ENCODE measurements around the gene ABHD17C.

Gene ABHD17C

DNA sequence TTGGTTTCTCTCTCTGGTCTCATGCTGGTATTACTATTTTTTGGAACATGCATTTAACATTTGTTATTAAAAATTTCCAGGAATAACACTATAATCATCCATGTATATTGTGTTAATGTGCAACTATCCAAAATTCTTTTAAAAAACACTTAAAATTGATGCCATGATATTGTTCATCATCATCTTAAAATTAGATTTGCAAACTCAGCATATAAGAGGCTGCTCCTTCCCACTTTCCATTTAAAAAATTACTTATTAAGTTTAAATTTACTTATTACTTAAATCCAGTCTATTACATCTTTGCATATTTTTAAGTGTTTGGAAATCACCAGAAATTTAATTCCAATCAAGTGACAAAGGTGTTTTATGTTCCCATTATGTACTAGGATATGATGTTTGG, 5.8 kb upstream of the ABHD17C start:
- DNase-seq (ENCODE audit: low read depth, low spot score): no peak

- DNase-seq (ENCODE audit: low read depth, low spot score): peak; percentile 67
Measured at GRCh38 chr15:80689716-80690115, 5.4 kb upstream of the ABHD17C start.

- no peak for DNase-seq (ENCODE audit: low read depth, low spot score)
Measured at GRCh38 chr15:80691575-80691974, 3.5 kb upstream of the ABHD17C start.

- no peak for DNase-seq (ENCODE audit: low read depth, low spot score)
Measured at GRCh38 chr15:80693682-80694610, 1.2 kb upstream of the ABHD17C start.

DNA sequence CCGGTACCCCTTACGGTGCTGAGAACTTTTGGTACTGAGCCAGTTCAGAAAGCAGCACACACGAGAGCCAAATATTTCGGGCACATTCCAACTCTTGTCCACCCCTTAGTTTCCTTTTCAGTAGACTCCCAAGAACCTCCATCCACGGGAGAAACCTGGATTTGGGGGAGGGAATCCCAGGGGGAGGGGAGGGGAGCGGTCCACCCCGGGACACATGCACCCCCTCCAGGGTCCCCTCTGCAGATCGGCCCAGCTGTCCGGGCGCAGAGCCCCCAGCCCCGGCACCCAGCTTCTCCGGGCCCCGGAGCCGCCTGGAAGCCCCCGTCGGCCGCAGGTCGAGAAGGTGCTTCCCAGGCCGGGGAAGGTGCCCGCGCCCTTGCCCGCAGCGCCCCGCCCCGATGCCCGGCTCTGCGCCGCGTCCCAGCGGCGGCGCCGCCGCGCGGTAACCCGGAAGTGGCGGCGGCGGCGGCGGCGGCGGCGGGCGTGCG, 455 bp upstream of the ABHD17C start:
- peak; percentile 62 for DNase-seq (ENCODE audit: low read depth, low spot score)

- peak; percentile 42 for DNase-seq (ENCODE audit: low read depth, low spot score)
Measured at GRCh38 chr15:80695911-80696661, 976 bp downstream of the ABHD17C start.

- no peak for DNase-seq (ENCODE audit: low read depth, low spot score)
Measured at GRCh38 chr15:80697075-80697685, 2.1 kb downstream of the ABHD17C start.

GRCh38 chr15:80698676-80699075, 3.6 kb downstream of the ABHD17C start:
- DNase-seq (ENCODE audit: low read depth, low spot score): peak; percentile 5

- DNase-seq (ENCODE audit: low read depth, low spot score): peak; percentile 9
Measured at GRCh38 chr15:80699981-80700380, 4.9 kb downstream of the ABHD17C start.

DNA sequence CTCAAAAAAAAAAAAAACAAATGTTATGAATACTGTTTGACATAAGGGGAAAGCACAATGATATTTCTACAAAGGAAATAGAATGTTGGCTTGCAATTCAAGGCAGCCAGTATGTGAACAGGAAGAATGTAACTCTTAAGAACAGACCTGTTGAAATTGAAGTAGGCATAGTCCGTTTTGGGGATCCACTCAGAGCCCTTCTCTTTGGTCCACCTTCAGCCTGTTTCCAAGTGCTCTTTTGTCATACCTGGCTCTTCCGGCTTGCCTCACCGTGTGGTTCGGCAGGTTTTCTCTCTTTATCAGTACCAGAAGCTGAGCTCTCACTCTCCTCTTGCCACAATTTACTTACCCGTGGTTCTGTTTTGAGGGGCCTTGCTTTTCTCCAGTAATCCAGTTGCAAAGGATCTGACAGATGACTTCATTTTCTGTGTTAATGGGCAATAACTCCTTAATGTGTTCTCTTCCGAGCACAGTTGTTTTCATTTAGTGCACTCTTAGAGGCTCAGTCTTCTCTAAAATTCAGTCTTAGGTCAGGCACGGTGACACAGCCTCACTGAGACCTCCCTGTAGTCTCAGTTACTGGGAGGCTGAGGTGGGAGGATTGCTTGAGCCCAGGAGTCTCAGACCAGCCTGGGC, 6.7 kb downstream of the ABHD17C start:
- no peak for DNase-seq (ENCODE audit: low read depth, low spot score)

DNA sequence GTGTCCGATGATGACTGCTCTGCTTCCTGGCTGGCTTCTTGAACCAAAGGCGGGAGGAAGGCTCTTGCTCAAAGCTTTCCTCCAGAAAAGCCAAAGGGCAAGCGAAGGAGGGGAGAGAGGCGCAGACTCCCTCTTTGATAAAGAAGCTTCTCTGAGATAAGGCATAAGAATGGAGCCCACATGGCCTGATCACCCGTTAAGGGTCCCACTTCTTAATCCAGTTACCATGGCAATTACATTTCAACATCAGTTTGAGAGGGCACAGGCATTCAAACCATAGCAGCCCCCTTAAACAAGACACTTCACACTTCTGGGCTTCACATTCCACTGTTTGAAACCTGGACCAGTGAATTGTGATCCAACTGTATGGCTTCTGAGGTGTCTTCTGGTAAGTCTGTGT, 8.0 kb downstream of the ABHD17C start:
- no peak for DNase-seq (ENCODE audit: low read depth, low spot score)

- DNase-seq (ENCODE audit: low read depth, low spot score): peak; percentile 23
Measured at GRCh38 chr15:80703965-80704364, 8.9 kb downstream of the ABHD17C start.

- no peak for DNase-seq (ENCODE audit: low read depth, low spot score)
Measured at GRCh38 chr15:80706161-80706560, 11.1 kb downstream of the ABHD17C start.

- no peak for DNase-seq (ENCODE audit: low read depth, low spot score)
Measured at GRCh38 chr15:80709542-80709941, 14.4 kb downstream of the ABHD17C start.

DNA sequence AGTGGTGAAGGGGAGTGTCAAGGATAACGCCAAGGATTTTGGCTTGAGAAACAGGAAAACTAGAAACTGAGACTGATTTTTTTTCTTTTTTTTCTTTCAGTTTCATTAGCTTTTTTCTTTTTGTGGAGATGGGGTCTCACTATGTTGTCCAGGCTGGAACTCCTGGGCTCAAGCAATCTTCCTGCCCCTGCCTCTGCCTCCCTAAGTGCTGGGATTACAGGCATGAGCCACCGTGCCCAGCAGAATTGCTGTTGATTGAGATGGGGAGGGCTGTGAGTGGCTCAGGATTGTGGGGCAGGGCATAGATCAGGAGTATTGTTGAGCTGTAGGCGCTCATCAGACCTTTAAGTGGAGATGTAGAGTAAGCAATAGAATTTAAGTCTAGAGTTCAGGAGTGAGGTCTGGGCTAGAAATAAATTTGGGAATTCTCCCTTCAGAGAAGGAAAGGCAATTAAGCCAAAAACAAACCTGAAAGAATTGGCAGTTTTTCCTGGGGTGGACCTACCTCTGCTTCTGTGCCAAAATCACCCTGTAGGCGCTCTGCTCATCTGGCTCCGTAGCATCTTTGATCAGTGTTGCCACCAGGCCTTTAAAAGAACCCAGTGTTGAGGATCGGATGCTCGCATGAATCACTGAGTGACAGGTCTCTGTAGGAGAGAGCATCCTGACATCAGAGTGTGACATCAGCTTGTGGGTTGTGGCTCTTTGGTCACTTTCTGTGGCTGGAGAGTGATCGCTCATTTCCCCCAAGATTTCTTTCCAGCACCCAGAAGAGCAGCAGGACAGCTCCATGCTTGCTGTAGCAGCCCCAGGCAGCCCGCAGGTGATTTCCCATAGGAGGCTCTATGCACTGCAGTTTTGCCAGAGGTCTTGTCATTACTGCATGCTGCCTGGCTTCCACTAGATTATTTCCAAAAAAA, 15.8 kb downstream of the ABHD17C start:
- DNase-seq (ENCODE audit: low read depth, low spot score): peak; percentile 53

DNA sequence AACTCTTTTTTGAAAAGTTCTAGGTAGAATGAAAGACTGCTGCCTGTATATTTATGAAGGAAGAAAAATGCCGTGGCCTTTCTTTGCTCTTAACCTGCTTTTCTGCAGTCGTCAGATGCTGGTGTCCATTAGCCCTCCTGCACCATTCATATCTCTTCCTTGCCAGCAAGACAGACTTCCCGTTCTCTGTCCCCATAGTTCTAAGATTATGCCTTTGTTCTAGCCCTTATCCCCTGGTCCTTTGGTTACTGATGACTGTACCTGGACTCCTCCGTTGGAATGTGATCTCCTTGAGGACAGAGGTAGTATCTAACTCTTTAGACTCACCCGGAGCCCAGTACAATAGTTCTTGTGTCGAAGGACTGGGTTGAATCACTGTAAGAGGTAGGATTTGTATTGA, 16.8 kb downstream of the ABHD17C start:
- DNase-seq (ENCODE audit: low read depth, low spot score): no peak

DNA sequence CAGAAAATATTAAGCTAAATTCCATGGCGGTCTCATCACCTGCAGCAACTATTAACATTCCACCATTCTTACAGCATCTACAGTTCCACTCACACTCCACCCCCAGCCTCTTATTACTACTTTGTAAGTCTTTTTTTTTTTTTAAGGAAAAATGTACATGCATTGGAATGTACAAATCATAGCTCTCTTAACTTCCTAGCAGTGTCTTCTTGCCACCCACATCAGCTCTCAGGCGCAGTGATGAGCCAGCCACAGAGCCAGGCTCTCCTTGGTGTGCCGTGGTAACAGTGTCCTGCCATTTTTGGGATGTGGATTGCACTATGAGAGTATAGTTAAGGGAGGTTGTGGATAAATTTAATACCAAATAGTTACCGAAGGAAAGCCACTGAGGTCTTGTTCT, 17.8 kb downstream of the ABHD17C start:
- no peak for DNase-seq (ENCODE audit: low read depth, low spot score)

GRCh38 chr15:80721476-80721875, 26.4 kb downstream of the ABHD17C start:
- no peak for DNase-seq (ENCODE audit: low read depth, low spot score)

DNA sequence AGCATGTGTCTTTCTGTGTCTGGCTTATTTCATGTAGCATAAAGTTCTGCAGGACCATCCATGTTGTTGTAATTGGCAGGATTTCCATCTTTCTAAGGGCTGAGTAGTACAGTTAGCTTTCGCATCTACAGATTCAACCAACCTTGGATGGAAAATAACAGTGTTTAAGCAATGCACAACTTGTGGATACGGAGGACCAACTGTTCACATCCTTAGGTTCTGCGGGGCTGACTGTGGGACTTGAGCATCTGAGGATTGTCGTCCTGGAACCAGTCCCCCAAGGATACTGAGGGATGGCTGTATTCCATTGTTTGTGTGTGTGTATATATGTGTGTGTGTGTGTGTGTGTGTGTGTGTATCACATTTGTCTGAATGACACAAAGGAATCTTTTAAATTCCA, 27.7 kb downstream of the ABHD17C start:
- no peak for DNase-seq (ENCODE audit: low read depth, low spot score)

DNA sequence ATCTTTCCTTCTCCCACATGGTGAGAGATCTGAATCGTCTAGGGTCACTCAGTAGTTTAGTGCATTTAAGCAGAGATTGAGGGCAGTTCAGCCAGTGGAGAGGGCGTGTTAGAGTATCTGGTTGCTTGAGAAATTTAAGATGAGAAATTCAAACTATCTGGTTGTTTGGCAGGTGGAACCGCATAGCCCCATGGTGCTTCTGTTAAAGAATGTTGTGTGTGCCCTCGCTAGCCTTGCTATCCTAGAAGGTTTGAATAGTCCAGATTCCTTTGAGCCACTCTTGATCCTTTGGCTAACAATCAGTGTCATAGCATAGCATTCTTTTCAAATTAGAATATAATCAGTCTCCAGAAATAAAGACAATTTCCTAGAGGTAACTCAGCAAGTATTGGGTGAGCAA, 32.1 kb downstream of the ABHD17C start:
- peak; percentile 85 for DNase-seq (ENCODE audit: low read depth, low spot score)

GRCh38 chr15:80727596-80727995, 32.5 kb downstream of the ABHD17C start:
- DNase-seq (ENCODE audit: low read depth, low spot score): no peak

Data from astrocyte of the hippocampus (primary cell).